ENCODE data around the gene AFF3. TPM values are rescaled to one million over a fixed set of nuclear protein-coding genes. Genes with fewer than 3 reads are reported as not detected.
"Not testable (repeated sequence)": the region's sequence is repeated elsewhere in the genome, so short reads cannot be mapped to it uniquely, and the experiment has no call there.

AFF3 gene
- total and polyA plus RNA-seq, 10 donors = 6.0 to 92.2 (median 64.0) TPM

GRCh38 chr2:100097611-100098294 lies 44.6 kb downstream of the AFF3 start:
- DNase-seq; H3K4me3 ChIP-seq; intact Hi-C loops (cut with DNase I; ENCODE audit: low total_unique reads); H3K36me3 ChIP-seq; H3K4me1 ChIP-seq; H3K27ac ChIP-seq; H3K27me3 ChIP-seq (replicated peaks in 1 of 7); H3K9me3 ChIP-seq: not testable (repeated sequence)
- WGBS, 5 donors = no CpG with 5 or more reads among the region's 7 CpGs

GRCh38 chr2:100095845-100096244 lies 46.5 kb downstream of the AFF3 start:
- H3K4me1 ChIP-seq; H3K4me3 ChIP-seq; DNase-seq; intact Hi-C loops (cut with DNase I; ENCODE audit: low total_unique reads); H3K36me3 ChIP-seq; H3K9me3 ChIP-seq; H3K27ac ChIP-seq; H3K27me3 ChIP-seq (replicated peaks in 1 of 7): not testable (repeated sequence)
- WGBS, 5 donors = 90 to 97% (median 92%) methylated on average over 7 to 10 of the region's 10 CpGs

DNA sequence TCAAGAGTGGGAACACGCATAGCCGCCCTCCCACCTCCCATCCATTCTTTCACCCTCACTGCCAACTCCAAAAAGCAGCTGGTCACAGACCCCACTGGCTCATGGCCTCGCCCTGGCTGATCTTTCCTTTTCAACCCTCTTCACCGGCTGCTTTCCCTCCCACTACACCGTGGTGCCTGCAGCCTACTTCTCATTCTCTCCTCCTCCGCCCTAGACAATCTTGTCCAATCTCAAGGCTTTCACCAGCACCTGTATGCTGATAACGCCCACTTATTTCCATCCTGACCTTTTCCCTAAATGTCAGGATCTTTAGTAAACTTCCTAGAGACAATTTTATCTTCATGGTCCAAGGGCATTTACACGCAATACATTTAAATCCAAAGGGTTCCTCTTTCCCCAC lies 50.6 kb downstream of the AFF3 start:
- WGBS, 5 donors = 84 to 94% (median 88%) methylated on average over 4 to 6 of the region's 8 CpGs
- H3K27me3 ChIP-seq (replicated peaks in 1 of 7); H3K27ac ChIP-seq; H3K4me1 ChIP-seq; H3K36me3 ChIP-seq; H3K4me3 ChIP-seq; DNase-seq; intact Hi-C loops (cut with DNase I; ENCODE audit: low total_unique reads): not testable (repeated sequence)
- peaks cover 0 to 11% (median 7%) of the 10 kb centered on the region in 8 donors for H3K9me3 ChIP-seq

- H3K36me3 ChIP-seq; H3K27me3 ChIP-seq (replicated peaks in 1 of 7); intact Hi-C loops (cut with DNase I; ENCODE audit: low total_unique reads); H3K27ac ChIP-seq; H3K4me3 ChIP-seq; H3K4me1 ChIP-seq; DNase-seq: not testable (repeated sequence)
- H3K9me3 ChIP-seq = peaks cover 0 to 11% (median 7%) of the 10 kb centered on the region in 8 donors
- WGBS, 5 donors = 76 to 97% (median 93%) methylated on average over 2 of the region's 2 CpGs
Observed at GRCh38 chr2:100085744-100086143, 56.6 kb downstream of the AFF3 start.

- 84 to 89% (median 86%) methylated on average over 14 to 16 of the region's 17 CpGs for WGBS, 5 donors
- H3K27ac ChIP-seq; intact Hi-C loops (cut with DNase I; ENCODE audit: low total_unique reads); H3K27me3 ChIP-seq (replicated peaks in 1 of 7); H3K9me3 ChIP-seq; H3K4me1 ChIP-seq; DNase-seq; H3K4me3 ChIP-seq: not testable (repeated sequence)
- peaks cover 0 to 15% (median 0%) of the 10 kb centered on the region in 6 donors for H3K36me3 ChIP-seq
Observed at GRCh38 chr2:100083421-100084216, 58.8 kb downstream of the AFF3 start.

GRCh38 chr2:100082302-100082978 lies 60.0 kb downstream of the AFF3 start:
- H3K27me3 ChIP-seq (replicated peaks in 1 of 7); H3K4me1 ChIP-seq; intact Hi-C loops (cut with DNase I; ENCODE audit: low total_unique reads); H3K9me3 ChIP-seq; H3K4me3 ChIP-seq; DNase-seq; H3K27ac ChIP-seq: not testable (repeated sequence)
- 50 to 78% (median 71%) methylated on average over 1 of the region's 1 CpG for WGBS, 5 donors
- peaks cover 0 to 15% (median 0%) of the 10 kb centered on the region in 6 donors for H3K36me3 ChIP-seq

DNA sequence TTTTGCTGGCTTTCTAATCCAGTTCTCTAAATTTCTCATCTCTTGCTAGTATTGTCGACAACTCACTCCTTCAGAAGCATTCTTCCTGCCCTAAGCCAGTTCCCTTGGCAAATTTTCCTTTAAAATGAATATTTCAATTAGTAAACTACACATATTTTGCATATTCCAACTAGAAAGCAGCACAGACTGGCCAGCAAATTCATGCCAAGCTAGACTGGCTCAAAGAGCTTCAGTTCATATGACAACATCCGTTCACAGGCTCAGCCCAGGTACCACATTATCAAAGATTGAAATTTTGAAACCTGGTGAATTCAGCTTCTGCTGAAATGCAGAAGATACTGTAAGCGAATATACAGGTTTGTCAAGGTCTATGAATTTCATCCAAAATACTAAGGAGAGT lies 64.5 kb downstream of the AFF3 start:
- no peak overlapping the region for H3K27ac ChIP-seq
- 86 to 94% (median 91%) methylated on average over 3 of the region's 3 CpGs for WGBS, 5 donors
- intact Hi-C loops (cut with DNase I; ENCODE audit: low total_unique reads) = no loop called here
- H3K27me3 ChIP-seq (replicated peaks in 1 of 7) = no peaks in the 10 kb centered on the region
- no peak for TF ChIP-seq POLR2A (IDR thresholded peaks at IDR 0.05)
- TF ChIP-seq, protein P1, sequence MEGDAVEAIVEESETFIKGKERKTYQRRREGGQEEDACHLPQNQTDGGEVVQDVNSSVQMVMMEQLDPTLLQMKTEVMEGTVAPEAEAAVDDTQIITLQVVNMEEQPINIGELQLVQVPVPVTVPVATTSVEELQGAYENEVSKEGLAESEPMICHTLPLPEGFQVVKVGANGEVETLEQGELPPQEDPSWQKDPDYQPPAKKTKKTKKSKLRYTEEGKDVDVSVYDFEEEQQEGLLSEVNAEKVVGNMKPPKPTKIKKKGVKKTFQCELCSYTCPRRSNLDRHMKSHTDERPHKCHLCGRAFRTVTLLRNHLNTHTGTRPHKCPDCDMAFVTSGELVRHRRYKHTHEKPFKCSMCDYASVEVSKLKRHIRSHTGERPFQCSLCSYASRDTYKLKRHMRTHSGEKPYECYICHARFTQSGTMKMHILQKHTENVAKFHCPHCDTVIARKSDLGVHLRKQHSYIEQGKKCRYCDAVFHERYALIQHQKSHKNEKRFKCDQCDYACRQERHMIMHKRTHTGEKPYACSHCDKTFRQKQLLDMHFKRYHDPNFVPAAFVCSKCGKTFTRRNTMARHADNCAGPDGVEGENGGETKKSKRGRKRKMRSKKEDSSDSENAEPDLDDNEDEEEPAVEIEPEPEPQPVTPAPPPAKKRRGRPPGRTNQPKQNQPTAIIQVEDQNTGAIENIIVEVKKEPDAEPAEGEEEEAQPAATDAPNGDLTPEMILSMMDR (IDR thresholded peaks at IDR 0.05 in 8 of 11, conservative IDR thresholded peaks at IDR 0.05 in 3 of 11) = no peak
- TF ChIP-seq POLR2AphosphoS5 (IDR thresholded peaks at IDR 0.05) = no peak
- peaks cover 0 to 16% (median 0%) of the 10 kb centered on the region in 6 donors for H3K36me3 ChIP-seq
- H3K4me3 ChIP-seq = no peak overlapping the region
- no peaks in the 10 kb centered on the region for H3K9me3 ChIP-seq
- peaks cover 0 to 7% (median 1%) of the 10 kb centered on the region in 6 donors for H3K4me1 ChIP-seq
- DNase-seq = no peak

All from spleen (tissue), 11 donors.